Neural crest cell (in vitro differentiated cells): ENCODE results near the gene PHKA2. TPM values are rescaled to one million over a fixed set of nuclear protein-coding genes. Genes with fewer than 3 reads are reported as not detected.

Experiments
- DNase-seq: peaks from one replicate; pipeline ENCODE4 v3.0.0; 2021; ENCODE audit warnings: low read depth, mixed read lengths, low spot score
- H3K27ac Mint-ChIP-seq: one replicate; pipeline ENCODE4 v1.8.0; 2021; ENCODE audit warnings: mild to moderate bottlenecking, mixed read lengths; ENCODE audit not compliant: unreplicated experiment
- H3K27me3 Mint-ChIP-seq: 2 replicates; pipeline ENCODE4 v1.8.0; 2021; ENCODE audit warnings: low read depth, mild to moderate bottlenecking, mixed read lengths
- H3K36me3 Mint-ChIP-seq: 2 replicates; pipeline ENCODE4 v1.8.0; 2021; ENCODE audit warnings: low read depth, mild to moderate bottlenecking, mixed read lengths
- H3K4me1 Mint-ChIP-seq: 2 replicates; pipeline ENCODE4 v1.8.0; 2021; ENCODE audit warnings: mixed read lengths
- H3K4me3 Mint-ChIP-seq: one replicate; pipeline ENCODE4 v1.8.0; 2021; ENCODE audit warnings: mild to moderate bottlenecking, mixed read lengths
- H3K9me3 Mint-ChIP-seq: 2 replicates; pipeline ENCODE4 v1.8.0; 2021; ENCODE audit warnings: mixed read lengths
- CTCF ChIP-seq: fragments of 200-600 bp; sonication (generic); conservative IDR thresholded peaks from 2 replicates; pipeline ENCODE4 v1.5.0; 2021; ENCODE audit warnings: antibody characterized with exemption, mild to moderate bottlenecking
- total RNA-seq: library from RNA; stranded (reverse); gene quantifications from 2 replicates; pipeline ENCODE4 v1.2.1, GENCODE V29; 2021

The PHKA2 gene
- total RNA-seq, 1 donor from 2014 or later: 28.0 TPM

DNA sequence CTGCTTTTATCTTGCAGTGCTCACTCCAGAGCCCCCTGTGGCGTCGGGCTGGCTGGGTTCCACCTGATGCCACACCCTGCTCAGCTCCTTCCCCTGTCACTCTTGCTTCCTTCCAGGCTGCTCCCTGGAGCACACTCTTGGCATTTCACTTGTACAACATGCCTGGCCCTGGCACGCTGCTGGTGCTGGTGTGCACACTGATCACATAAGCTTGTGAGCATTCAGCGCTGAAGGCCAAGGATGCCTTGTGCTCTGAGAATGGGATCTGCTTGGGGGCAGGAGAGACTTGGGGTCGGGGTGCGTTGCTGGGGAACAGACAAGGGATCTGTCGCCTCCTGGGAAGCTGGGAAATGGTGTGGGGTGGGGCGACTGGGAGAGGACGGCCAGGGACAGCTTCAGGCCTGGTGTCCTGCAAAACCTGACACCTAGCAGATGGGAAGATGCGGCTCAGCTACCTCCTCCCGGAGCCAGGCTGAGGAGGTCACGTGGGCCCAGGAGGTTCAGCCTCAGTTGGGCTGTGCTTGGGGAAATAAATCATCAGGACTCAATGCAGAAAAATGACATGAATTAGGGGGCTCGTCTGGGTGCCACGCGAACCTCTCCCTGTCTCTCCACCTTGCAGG lies 108.5 kb downstream of the PHKA2 start:
- Mint-ChIP-seq H3K27ac (peak overlapping the region; percentile 73), H3K36me3 (no peaks in the 10 kb centered on the region), H3K27me3 (no peaks in the 10 kb centered on the region), H3K4me3 (no peak overlapping the region), H3K4me1 (no peaks in the 10 kb centered on the region), H3K9me3 (peaks cover 3% of the 10 kb centered on the region)
- DNase-seq: no peak
- TF ChIP-seq CTCF: no peak

GRCh38 chrX:18874560-18875255 lies 109.2 kb downstream of the PHKA2 start:
- TF ChIP-seq CTCF: no peak
- no peak for DNase-seq
- Mint-ChIP-seq H3K27ac (no peak overlapping the region), H3K4me3 (no peak overlapping the region), H3K4me1 (no peaks in the 10 kb centered on the region), H3K36me3 (no peaks in the 10 kb centered on the region), H3K9me3 (no peaks in the 10 kb centered on the region), H3K27me3 (no peaks in the 10 kb centered on the region)

DNA sequence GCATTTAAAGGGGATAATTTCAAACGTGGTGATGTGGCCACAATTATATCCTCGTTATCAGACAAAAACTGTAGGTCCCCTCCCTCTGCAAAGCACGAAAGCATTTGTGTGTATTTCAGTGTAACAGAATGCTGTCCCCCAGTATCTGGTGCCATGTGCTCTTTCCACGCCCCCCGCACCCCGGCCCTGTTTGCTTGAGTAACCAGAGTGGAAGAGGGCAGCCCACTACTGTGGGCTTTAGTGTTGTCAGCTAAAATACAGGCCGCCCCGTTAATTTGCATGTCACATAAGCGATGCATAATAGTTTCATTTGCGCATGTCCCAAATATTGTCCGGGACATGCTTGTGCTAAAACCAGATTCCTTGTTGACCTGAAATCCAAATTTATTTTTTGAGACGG lies 110.1 kb downstream of the PHKA2 start:
- H3K36me3 Mint-ChIP-seq: no peaks in the 10 kb centered on the region
- DNase-seq: no peak
- H3K27ac Mint-ChIP-seq: no peak overlapping the region
- H3K4me3 Mint-ChIP-seq: no peak overlapping the region
- no peak for TF ChIP-seq CTCF
- no peaks in the 10 kb centered on the region for H3K27me3 Mint-ChIP-seq
- no peaks in the 10 kb centered on the region for H3K9me3 Mint-ChIP-seq
- H3K4me1 Mint-ChIP-seq: no peaks in the 10 kb centered on the region

GRCh38 chrX:18873189-18873791 lies 110.6 kb downstream of the PHKA2 start:
- H3K4me1 Mint-ChIP-seq: no peaks in the 10 kb centered on the region
- no peaks in the 10 kb centered on the region for H3K36me3 Mint-ChIP-seq
- no peaks in the 10 kb centered on the region for H3K27me3 Mint-ChIP-seq
- no peak for DNase-seq
- no peak for TF ChIP-seq CTCF
- no peaks in the 10 kb centered on the region for H3K9me3 Mint-ChIP-seq
- no peak overlapping the region for H3K27ac Mint-ChIP-seq
- H3K4me3 Mint-ChIP-seq: no peak overlapping the region

- Mint-ChIP-seq H3K9me3 (no peaks in the 10 kb centered on the region), H3K4me1 (no peaks in the 10 kb centered on the region), H3K36me3 (no peaks in the 10 kb centered on the region), H3K27ac (no peak overlapping the region), H3K4me3 (no peak overlapping the region), H3K27me3 (no peaks in the 10 kb centered on the region)
- no peak for DNase-seq
- no peak for TF ChIP-seq CTCF
Measured at GRCh38 chrX:18872621-18873020, 111.3 kb downstream of the PHKA2 start.
